ENCODE measurements around the gene FAM151B.

FAM151B gene

DNA sequence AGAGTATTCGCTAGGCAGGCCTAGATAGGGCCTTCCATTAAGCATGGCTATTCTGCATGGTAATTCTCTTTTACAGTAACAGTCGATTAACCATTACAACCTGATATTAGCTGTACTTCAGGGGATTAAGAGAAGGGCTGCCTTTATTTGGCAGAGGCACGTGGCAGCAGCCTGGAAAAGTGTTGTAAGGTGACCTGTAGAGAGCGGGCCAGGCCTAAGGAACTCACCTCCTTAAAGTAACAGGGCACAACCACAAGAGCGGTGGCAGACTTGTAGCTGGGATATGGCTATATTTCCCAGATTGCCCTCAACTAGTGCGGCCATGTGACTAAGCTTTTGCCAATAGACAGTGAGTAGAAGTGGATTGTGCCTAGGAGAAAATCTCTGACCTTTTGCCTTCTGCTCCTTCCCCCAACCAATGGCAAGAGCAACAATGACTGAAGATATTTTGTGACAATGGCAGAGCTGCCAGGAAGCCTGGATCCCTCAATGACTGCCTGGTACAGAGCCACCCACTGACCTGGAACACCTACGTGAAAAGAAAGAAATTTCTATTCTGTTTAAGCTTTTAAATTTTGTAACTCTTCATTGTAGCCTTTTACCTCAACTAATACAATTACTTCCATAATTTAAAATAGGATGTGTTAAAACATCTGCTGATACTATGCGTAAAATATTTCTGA, 101.1 kb downstream of the FAM151B start:
- DNase-seq (ENCODE audit: low spot score) = no peak

GRCh38 chr5:80590766-80591165, 102.9 kb downstream of the FAM151B start:
- DNase-seq (ENCODE audit: low spot score) = no peak

DNA sequence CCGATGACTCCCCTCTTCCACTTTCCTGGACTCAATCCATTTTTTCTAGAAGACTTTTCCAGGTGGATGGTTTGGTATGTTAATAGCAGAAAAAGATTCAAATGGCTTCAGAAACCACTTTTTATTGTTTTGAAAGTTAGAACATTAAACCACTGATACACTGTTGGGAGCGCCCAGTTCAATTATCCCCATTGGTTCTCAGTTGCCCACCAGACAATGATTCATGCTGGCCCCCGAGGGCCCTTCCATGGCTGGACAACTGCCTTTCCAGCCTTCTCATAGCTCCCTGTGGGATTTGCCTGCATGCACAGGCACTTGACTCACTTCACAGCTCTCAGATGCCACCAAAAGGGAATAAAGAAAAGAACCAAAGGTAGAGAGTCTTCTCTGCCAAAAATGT, 103.5 kb downstream of the FAM151B start:
- no peak for DNase-seq (ENCODE audit: low spot score)

- DNase-seq (ENCODE audit: low spot score) = no peak
Measured at GRCh38 chr5:80592105-80592504, 104.2 kb downstream of the FAM151B start.
